HK-2 (cell line): ENCODE data around the gene BRSK2.

ENCODE experiments used
- DNase-seq: peaks from one replicate; pipeline ENCODE4 v3.0.0-alpha.2; 2018; ENCODE audit not compliant: unreplicated experiment

Gene BRSK2

DNA sequence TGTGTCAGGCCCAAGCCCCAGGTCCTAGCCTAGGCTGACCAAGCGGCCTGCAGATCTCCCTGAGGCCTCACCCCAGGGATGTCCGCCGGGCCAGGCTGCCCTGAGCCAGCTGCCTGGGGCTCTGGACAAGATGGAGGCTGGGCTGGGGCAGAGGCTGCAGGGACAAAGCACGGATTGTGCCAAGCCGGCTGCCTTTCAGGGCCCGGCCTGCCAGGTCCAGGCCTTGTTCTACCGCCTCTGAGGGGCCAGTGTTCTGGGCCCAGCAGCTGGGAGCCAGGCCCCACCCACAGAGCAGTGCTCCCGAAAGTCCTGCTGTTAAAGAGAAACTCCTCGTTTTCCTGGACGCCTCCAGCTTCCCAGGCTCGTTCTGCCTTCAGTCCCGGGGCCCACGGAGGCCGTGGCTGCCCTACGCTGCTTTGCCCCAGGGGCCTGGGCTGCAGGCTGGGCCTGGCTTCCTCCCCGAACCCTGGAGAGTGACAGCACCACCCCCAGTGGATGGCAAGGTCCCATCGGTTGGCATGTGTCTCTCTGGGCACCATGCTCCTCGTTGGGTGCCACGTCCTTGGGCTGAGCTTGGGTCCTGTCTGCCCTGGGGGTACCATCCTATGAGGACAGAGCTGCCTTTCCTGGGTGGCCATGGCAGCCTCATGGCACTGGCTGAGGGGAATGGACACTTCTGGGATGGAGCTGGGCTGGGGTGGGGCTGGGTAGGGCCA is 7.6 kb downstream of the BRSK2 start:
- no peak for DNase-seq

DNA sequence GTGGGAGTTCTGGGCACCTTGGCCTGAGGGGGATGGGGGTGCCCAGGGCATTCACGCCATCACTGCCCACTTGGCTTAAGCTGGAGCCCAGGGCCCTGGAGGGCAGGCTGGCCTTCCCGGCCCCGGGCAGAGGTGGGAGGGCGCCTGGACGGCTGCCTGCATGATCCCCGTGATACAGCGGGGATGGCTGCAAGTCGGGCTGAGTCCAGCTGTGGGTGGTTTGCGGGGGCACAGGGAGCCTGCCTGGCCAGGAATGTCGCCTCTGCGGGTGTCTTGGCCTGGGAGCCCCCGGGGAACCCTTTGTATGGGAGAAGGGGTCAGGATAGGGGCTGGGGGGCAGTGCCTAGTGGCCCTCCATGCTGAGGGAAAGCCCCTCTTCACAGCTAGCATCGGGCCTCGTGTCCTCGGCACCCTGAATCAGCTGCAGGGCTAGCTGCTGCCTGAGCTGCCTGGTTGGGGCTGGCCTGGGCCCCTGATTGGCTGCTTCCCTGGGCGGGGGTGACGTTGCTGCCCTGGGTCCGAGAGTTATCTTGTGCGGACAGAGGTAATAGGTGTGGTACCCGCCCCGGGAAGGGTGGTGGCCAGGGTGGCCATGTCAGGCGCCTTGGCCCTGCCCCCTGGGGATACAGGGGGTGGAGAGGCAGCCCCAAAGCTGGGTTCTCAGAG is 8.3 kb downstream of the BRSK2 start:
- no peak for DNase-seq

DNA sequence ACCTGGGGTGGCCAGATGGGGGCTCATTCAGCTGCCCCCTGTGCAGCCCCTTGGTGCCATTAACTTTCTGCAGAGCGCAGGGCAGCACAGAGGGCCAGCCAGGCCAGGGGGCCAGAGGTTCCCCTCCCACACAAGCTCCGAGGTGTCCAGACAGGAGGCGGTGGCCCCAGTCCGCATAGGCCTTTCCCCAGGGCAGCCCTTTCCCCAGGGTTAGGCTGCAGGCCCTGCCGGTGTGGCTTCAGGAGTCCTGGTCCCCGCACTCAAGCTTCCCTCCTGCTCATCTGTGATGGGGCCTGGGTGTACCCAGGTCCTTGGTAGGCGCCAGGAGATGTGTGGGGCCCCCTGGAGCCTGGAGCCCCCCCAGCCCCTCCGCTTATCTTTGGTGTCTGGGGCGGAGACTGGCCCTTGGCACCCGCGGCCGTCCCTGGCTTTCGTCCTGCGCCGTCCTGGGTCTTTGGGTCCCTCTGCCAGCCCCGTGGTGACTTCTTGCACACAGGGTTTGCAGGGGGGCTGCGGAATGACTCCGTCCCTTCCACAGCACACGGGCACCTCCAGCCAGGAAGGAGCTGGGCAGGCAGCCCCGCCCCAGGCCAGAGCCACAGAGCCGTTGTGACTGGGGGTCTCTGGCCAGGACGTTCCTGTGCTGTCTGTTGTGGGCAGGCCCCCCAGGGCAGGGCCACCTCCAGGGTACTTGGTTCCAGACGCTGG is 8.9 kb downstream of the BRSK2 start:
- DNase-seq, result no peak

DNA sequence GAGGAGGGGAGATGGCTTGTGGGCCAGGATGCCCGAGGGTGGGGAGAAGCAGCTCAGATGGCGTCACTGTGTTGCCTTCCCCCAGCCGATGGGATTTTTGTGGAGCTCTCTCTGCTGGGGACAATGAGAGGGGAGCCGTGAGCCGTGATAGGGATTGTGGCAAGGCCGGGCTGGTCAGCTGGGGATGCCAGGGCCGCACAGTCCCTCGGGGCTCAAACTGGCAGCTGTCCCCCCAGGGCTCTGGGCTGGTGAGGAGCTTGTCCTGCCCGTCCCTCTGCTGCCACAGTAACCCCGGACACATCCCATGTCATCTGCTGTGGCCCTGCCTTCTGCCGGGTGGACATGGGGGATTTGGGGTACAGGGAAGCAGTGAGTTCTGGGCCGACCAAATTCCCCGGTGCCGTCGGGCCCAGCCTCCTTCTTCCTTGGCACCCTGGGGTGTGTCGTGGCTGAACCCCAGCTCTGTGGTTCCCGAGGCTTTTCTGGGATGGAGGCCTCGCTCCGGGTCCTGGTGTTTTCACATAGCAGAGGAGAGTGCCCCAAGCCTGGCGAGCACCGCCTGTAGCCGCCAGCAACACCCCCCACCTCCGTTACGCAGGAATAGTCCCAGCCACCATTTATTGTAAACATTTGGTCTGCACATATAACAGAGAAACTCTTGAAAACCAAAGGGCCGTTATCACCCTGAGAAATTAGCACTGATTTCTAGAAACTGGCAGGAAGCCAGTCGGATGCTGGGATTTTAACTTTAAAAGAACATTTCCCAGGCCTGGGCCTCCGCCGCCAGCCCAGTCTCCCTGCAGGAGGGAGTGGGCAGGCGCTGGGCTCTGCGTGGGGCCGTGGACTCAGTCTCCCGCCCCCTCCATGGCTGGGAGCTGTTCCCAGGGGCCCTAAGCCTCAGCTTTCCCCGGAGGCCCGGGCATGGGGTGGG is 9.9 kb downstream of the BRSK2 start:
- DNase-seq, result no peak

DNA sequence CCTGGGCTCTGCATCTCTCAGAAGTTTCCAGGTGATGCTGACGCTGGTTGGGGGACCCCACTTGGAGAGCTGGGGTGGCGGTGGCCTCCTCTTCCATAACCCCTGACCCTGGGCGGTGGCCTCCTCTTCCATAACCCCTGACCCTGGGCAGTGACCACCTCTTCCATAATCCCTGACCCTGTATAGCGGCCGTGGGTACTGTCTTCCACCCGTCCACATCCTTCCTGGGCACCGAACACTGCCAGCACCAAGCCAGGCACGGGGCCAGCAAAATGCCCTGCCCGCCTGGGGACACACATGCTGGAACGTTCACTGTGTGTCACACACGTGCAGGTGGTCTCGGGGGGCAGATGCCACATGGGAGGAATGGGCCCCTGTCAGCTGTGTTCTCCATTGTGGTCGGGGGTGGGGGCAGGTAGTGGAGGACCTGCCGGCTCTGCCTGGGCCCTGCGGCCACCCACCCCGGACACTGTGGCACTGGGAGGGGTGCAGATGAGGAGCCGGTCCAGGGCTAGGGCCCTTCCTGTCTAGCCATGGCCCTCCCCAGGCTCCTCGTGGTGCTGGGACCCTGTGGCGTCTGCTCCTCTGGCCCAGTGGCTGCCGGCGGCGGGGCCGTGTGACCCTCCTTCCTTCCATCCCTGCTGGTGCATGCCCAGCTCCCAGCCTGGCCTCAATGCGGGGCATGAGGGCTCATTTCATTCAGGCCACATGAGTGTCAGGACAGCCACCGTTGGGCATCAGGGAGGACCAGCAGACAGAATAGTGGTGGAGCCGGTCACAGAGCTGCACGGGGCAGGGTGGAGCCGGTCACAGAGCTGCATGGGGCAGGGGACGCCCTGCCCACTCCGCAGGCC is 10.8 kb downstream of the BRSK2 start:
- no peak for DNase-seq

DNA sequence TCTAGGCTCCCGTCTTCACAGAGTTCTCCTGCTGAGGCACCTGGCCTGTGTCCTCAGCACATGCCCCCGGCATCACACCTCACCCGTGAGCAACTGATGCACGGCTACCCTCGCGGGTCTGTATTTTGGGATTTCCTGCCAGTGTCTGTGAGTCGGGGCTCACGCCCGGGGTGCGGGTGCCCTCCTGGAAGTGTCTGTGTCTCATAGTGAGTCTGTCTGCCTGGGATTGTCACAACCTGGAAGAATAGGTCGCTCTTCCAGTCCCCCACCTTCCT is 11.4 kb downstream of the BRSK2 start:
- no peak for DNase-seq

DNA sequence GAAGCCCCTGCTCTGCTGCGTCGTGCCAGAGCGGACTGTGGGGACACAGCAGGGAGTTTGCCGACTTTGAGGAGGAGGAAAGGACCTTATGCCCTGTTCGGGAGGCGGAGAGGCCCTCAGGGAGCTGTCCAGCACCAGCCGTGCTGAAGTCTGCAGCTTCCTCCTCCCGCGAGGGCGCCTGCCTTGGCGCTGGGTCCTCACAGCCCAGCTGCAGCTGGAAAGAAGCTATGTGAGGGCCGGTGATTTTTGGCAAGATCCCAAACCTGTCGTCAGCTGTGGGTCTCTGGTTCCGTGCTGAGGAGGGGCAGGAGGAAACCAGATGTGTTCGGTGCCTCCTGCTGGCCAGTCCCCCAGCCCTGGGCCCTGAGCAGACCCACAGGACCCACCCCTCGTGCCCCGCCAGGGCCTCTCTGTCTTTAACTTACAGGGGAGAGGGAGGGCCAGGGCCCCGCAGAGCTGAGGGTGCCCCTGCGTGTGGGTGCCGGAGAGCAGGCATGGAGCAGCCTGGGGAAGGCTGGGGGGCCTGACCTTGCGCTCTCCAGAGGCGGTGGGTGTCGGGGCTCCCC is 12.0 kb downstream of the BRSK2 start:
- peak; percentile 31 for DNase-seq

DNA sequence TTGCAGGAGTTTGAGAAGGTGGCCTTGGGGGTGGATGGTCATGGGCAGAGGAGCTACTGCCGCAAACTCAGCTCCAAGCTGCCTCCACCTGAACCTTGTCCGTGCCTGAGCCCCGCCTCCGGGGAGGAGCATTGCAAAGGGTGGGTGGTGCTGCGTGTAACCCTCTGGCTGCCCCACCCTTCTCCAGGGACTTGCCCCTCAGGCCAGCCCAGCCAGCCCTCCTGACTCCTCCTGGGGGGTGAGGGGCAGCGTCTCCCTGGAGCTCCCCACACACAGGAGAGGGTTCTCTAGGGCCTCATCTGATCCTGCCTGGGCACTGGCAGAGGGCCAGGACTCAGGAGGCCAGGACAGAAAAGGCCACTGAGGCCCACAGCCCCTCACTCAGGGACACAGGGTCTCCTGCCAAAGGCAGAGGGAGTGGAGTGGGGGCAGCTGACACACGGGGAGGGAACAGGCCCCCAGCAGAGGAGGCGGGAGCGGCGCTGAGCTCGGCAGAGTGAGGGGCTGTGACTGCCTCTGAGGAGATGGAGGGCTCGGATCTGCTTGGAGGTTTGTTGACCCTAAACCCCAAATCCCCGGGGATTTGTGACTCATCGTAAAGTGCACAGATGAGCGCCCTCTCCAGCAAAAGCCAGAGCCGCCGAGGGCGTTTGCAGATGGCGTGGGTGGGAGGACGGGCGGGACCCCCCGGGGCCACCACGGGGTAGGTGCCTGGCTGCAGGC is 12.8 kb downstream of the BRSK2 start:
- DNase-seq, result no peak

DNA sequence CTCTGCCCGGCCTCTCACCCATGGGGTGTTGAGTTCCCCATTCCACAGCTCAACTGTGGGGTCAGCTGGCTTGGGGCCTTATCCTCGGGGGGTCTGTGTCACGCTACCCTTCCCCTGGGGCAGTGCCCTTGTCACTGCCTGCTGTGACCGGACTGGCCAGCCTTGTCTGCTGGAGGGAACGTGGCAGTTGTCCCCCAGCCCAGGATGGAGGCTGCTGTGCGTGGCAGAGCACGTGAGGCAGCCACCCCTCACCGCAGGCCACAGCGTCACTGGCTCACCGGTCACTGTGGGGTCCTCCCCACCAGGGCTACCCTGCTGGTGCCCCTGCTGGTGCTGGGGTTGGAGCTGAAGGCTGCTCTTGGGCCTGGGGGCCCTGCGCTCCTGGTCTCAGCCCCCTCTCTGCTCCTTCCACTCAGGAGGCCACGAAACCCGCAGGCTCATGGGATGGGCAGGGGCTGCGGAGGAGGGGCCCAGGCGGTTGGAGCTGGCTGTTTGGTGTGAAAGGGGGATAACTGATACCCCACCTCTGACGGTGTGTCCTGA is 13.4 kb downstream of the BRSK2 start:
- DNase-seq, result no peak

DNA sequence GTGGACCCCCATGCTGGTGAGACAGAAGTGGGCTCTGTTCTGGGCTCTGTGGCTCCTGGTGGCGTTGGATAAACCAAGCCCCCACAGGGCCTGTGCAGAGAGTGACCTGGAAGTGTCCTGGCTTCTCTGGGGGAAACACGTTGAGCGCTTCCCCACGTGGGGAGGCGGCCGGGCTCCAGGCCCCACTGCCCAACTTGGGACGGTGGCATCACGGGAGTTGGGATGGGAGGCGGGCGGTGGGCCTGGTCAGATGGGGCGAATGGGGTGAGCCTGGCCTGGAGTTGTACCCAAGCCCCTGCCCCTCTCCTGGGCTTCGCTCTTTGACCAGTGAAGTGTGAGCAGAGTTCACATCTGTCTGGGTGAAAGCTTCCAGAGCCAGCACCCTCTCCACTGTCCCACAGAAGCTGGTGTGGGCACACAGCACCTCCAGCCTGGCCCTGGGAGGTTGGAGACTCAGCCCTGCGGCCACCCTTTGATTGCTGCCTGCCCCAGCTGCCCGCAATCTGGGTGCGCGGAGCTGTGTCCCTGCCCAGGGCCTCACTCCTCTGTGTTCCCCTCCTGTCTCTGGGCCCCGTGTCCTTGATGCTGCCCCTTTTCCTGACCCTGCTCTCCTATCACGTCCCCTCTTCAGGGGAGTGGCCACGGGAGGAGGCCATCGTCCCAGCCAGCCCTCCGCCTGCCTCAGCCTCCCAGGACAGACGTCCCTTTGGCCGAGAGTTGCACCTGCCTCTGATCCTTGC is 14.2 kb downstream of the BRSK2 start:
- no peak for DNase-seq

DNA sequence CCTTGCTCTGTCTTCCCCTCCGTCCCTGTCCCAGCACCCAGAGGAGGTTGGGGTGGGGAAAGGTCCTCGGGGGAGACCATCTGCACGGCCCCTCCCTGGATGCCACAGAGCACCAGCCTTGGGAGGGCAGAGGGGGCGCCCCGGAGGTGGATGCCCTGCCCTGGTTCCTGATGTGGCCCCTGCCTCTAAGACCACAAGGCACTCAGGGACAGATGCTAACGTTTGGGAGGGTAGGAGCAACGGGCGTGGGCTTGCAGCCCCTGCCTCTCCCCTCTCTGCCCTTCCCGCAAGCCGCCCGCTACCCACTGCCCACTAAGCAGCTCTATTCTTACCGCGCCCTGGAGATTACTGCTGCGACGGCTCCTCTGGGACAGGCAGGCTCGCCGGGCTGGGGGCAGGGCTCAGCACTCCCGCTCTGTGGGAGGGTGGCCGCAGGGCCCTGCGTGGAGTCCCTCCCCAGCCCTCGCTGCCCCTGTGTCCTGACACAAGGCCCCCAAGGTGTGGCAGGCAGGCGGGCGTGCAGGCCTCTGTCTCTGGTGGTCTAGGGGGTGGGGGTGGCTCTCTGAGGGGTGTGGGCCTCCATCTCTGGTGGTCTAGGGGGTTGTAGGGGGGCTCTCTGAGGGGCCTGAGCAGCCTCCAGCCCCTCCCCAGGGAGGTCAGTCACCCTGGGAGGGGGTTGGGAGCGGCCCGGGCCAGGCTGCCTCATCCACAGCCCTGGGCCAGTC is 14.9 kb downstream of the BRSK2 start:
- DNase-seq, result no peak

DNA sequence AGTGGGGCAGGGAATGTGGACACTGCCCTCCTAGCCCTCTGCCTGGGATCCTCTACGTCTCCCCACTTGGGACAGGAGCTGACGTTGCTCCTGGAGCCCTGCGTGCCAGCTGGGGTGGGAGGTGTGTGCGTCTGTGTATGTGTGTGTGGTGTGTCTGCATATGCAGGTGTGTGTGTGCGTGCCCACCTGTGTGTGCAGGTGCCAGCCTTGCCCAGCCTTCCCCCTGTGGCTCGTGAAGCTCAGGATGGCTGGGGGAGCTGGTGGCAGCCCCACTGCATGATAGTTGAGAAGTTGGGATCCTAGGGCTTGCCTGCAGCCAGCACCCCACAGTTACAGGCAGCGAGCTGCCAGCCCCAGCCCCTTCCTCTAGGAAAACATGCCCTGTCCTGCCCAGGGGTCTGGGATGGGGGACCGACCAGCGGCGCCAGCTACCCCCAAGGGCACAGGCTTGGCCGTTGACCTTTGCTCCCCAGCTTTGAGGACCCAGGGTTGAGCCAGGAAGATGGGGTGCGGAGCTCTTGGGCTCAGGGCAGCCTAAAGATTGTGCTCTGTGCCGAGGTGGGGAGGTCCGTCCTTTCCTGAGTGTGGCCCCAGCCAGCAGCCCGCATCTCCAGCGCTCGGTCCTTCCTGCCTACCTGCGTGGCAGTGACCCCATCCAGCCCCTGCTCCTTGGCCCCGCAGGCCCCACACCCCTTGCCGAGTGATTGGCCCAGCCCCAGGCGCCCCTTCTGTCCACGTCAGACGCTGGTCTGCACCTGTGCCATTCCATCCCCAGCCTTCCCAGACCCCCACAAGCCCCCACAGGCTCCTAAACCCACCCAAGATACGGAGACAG is 15.7 kb downstream of the BRSK2 start:
- DNase-seq, result no peak

DNA sequence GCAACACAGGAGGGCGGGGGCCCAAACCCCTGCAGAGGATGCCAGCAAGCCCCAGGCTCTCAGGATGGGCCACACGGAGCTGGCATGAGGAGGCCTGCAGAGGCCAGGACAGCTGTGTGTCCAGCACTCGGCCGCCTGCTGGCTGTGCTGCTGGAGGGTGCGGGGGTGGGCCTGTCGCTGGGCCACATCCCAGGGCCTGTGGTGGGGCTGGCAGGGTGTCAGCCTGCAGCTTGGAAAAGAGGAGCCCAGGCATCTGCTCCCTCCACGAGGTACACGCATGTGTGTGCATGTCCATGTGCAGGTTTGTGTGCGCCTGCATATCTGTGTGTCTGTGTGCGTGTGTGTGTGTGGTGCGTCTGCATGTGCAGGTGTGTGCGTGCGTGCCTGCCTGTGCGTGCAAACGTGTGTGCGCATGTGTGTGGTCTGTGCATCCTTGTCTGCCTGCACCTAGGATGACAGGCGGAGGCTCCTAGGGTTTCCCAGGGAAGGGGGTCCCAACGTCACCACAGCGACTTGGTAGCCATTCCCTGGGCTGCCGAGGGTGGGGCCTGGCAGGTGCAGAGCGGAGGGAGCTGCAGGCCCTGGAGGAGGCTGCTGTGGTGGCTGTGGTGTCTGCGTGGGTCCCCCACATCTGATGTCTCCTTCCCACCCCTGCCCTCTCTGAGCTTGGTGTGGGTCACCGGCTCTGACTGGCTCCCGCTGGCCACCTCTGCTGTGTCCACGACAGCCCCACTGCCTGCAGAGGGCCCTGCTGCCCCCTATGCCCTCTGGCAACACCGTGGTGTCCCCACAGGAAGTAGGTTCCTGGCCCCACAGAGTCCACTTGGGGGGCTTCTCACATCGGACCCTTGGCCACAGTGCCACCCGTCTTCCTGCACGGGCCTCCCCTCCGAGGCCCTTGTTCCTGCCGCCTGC is 17.1 kb downstream of the BRSK2 start:
- DNase-seq, result no peak

DNA sequence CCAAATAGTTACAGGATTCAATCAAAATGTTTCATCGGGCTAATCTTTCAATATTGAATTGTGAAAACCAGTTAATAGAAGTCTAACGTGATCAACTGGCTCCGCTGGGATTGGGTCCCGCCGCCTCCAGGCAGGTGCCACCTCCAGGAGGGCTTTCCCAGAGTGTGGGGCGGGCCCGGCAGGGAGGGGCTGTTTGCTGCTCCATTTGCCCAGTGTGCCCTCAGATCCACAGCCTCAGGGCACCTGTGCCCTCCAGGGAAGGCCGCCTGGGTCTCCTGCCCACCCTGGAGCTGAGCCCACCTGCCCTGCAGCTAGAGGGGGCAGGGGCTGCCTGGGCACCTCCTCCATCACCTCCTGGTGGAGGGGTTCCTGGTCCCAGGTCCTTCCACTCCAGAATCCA is 17.9 kb downstream of the BRSK2 start:
- DNase-seq, result no peak

DNA sequence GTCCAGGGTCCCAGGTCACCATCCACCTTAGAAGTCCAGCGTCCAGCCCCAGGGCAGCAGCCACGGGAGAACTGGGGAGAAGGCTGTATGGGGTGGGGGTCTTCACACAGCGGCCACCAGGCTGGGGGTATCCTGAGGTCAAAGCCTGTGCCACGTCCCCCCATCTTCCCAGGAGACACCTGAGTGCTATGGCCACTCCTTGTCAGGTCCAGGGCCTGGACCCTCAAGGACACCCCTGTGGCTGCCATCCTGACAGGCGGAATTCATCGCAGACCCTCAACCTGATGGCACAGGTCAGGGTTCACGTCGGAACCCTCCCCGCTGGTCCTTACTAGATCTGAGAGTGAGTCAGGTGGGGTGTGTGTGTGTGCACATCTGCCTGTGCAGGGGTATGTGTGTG is 18.6 kb downstream of the BRSK2 start:
- DNase-seq, result no peak

DNA sequence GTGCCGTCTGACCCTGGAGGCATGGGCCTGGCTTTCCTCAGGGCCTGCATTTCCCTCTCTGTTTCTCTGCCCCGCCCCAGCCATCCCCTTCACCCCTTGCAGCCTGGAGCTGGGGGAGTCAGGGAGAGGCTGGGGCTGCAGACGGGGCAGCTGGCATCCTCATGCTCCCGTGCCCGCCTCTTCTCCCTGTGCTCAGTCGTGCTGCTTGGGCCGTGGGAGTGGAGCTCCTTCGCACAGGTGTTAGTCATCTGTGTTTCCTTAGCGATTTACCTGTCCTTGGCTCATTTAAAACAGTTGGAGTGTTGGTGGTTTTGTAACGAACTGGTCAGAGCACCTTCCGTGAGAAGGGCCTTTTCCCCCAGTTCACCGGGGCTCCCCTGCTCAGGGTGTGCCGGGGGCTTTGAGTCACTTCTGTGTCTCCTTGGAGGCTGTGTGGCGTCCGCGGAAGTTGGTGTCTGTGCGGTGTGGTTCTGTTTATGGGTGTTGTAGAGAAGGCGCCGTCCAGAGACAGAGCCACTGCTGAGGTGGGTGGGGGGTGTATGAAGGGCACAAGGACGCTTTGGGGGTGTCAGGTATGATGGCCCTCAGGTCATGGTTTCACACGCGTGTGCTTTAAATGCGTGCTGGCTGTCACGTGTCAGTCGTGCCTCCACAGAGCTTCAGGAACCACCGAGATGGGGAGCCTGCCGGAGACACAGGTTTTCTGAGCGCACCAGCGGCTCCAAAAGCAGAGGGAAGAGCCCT is 19.5 kb downstream of the BRSK2 start:
- no peak for DNase-seq
